Esophagus muscularis mucosa (tissue), 4 donors: ENCODE data around the gene SLC16A5. TPM values are rescaled to one million over a fixed set of nuclear protein-coding genes. Genes with fewer than 3 reads are reported as not detected.

Source experiments
- DNase-seq: peaks from one replicate; pipeline ENCODE4 v3.0.0-alpha.2; 2017; ENCODE audit errors: extremely low spot score
- H3K27ac ChIP-seq, 4 donors: fragments of 200-600 bp; sonication (generic); replicated peaks in 1 of 4; 1 replicate in 3 of 4; 2 replicates in 1 of 4; pipeline ENCODE4 v1.5.1; 2016 to 2019; ENCODE audit warnings: mild to moderate bottlenecking in 1 of 4
- H3K27me3 ChIP-seq, 4 donors: fragments of 200-600 bp; sonication (generic); one replicate each; pipeline versions ENCODE4 v1.5.1 to v1.6.0; 2016 to 2019
- H3K36me3 ChIP-seq, 4 donors: fragments of 200-600 bp; sonication (generic); one replicate each; pipeline ENCODE4 v1.5.1; 2016 to 2019
- H3K4me1 ChIP-seq, 4 donors: fragments of 200-600 bp; sonication (generic); one replicate each; pipeline ENCODE4 v1.5.1; 2016 to 2019
- H3K4me3 ChIP-seq, 4 donors: fragments of 200-600 bp; sonication (generic); 1 replicate in 2 of 4; 2 replicates in 2 of 4; pipeline ENCODE4 v1.5.1; 2016 to 2019; ENCODE audit warnings: mild to moderate bottlenecking in 4 of 4, moderate library complexity in 1 of 4
- H3K9me3 ChIP-seq, 4 donors: fragments of 200-600 bp; sonication (generic); 1 replicate in 3 of 4; 2 replicates in 1 of 4; pipeline ENCODE4 v1.5.1; 2016 to 2019
- EP300 ChIP-seq: sonication (generic); formaldehyde crosslinking; IDR thresholded peaks from one replicate; pipeline ENCODE4 v1.6.1; 2017; ENCODE audit warnings: antibody characterized with exemption
- POLR2A ChIP-seq: fragments of 450-650 bp; IDR thresholded peaks from one replicate; pipeline ENCODE4 v1.6.1; 2017; ENCODE audit warnings: antibody characterized with exemption, moderate library complexity, mild to moderate bottlenecking, low read depth
- POLR2AphosphoS5 ChIP-seq, 2 donors: sonication (generic); formaldehyde crosslinking; IDR thresholded peaks; one replicate each; pipeline ENCODE4 v1.6.1; 2017; ENCODE audit warnings: antibody characterized with exemption in 2 of 2
- WGBS: methylation state at CpG from one replicate; pipeline ENCODE4 v1.1.5; 2018; 5-methylcytosine and 5-hydroxymethylcytosine counted together
- intact Hi-C: fragments of 100-400 bp; cut with DNase I; formaldehyde crosslinking; loops from one replicate; pipeline ENCODE4 v1.15.1; 2023
- total RNA-seq, 4 donors: library from RNA; depleted of rRNA; stranded (reverse); fragments of >200 nt; gene quantifications; one replicate each; pipeline versions ENCODE4 v1.1.0 to v1.2.1, GENCODE V29; 2016
- TF ChIP-seq, protein P1 (sequence below), 3 experiments: fragments of 200-600 bp in 2 of 3; fragments of 450-650 bp in 1 of 3; sonication (generic) in 2 of 3; IDR thresholded peaks; one replicate each; pipeline ENCODE4 v1.5.1; 2017 to 2019; ENCODE audit warnings: antibody characterized with exemption in 3 of 3, mild to moderate bottlenecking in 2 of 3, moderate library complexity in 1 of 3

The SLC16A5 gene
- total RNA-seq, 4 donors from 2014 or later: 3.8 to 9.7 (median 7.6) TPM

DNA sequence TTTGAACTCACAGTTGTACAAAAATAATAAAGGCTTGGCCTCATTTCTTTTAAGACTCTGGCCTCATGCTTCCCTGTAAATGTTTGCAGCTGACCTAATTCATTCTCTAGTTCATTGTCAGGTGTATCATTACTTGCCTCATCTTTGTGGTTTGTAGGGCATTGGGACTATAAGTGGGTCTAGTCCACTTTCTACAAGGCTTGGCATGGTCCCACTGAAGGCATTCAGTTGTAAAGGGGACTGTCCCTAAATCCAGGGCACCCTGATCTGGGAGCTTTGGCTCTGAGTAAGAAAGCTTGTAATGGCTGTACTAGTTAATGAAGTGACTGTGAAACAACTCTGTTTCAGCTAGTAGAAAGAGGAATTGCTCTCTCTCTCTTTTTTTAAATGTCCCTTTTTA, 38.0 kb upstream of the SLC16A5 start:
- Histone ChIP-seq H3K4me3 (no peak overlapping the region), H3K4me1 (peaks cover 16 to 41% (median 36%) of the 10 kb centered on the region in 4 donors), H3K27me3 (no peaks in the 10 kb centered on the region), H3K36me3 (peaks cover 16 to 52% (median 40%) of the 10 kb centered on the region in 4 donors), H3K9me3 (no peaks in the 10 kb centered on the region), H3K27ac (peak overlapping the region in 1 of 4 donors; percentile 97)
- TF ChIP-seq POLR2A: no peak
- TF ChIP-seq POLR2AphosphoS5 (IDR thresholded peaks at IDR 0.05): no peak
- no peak for TF ChIP-seq EP300
- TF ChIP-seq, protein P1, sequence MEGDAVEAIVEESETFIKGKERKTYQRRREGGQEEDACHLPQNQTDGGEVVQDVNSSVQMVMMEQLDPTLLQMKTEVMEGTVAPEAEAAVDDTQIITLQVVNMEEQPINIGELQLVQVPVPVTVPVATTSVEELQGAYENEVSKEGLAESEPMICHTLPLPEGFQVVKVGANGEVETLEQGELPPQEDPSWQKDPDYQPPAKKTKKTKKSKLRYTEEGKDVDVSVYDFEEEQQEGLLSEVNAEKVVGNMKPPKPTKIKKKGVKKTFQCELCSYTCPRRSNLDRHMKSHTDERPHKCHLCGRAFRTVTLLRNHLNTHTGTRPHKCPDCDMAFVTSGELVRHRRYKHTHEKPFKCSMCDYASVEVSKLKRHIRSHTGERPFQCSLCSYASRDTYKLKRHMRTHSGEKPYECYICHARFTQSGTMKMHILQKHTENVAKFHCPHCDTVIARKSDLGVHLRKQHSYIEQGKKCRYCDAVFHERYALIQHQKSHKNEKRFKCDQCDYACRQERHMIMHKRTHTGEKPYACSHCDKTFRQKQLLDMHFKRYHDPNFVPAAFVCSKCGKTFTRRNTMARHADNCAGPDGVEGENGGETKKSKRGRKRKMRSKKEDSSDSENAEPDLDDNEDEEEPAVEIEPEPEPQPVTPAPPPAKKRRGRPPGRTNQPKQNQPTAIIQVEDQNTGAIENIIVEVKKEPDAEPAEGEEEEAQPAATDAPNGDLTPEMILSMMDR (IDR thresholded peaks at IDR 0.05): no peak
- intact Hi-C loops: no loop called here
- no peak for DNase-seq

DNA sequence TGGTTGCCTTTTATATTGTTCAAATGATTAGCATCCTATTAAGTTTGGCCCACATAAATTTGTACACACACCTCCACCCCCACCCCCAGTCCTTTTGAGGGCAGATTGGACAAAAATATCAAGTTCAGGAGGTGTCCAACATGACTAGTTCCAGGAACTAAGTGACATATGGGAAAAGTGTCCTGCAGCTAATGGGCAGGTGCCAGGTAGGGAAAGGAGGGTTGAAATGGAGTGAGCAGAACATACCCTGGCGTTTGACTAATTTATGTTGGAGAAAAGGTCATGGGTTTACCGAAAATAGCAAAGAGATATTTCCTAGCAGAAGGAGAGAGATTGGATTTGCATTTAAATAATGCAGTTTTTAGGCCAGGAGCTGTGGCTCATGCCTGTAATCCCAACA, 35.8 kb upstream of the SLC16A5 start:
- TF ChIP-seq POLR2A (no peak), POLR2AphosphoS5 (IDR thresholded peaks at IDR 0.05) (no peak), EP300 (no peak)
- TF ChIP-seq, protein P1 (IDR thresholded peaks at IDR 0.05): no peak
- DNase-seq: no peak
- Histone ChIP-seq H3K4me3 (no peak overlapping the region), H3K36me3 (peaks cover 16 to 72% (median 47%) of the 10 kb centered on the region in 4 donors), H3K4me1 (peaks cover 16 to 25% (median 22%) of the 10 kb centered on the region in 4 donors), H3K27ac (no peak overlapping the region), H3K27me3 (no peaks in the 10 kb centered on the region), H3K9me3 (no peaks in the 10 kb centered on the region)
- intact Hi-C loops: no loop called here
- WGBS: 81% methylated on average over 2 of the region's 2 CpGs

DNA sequence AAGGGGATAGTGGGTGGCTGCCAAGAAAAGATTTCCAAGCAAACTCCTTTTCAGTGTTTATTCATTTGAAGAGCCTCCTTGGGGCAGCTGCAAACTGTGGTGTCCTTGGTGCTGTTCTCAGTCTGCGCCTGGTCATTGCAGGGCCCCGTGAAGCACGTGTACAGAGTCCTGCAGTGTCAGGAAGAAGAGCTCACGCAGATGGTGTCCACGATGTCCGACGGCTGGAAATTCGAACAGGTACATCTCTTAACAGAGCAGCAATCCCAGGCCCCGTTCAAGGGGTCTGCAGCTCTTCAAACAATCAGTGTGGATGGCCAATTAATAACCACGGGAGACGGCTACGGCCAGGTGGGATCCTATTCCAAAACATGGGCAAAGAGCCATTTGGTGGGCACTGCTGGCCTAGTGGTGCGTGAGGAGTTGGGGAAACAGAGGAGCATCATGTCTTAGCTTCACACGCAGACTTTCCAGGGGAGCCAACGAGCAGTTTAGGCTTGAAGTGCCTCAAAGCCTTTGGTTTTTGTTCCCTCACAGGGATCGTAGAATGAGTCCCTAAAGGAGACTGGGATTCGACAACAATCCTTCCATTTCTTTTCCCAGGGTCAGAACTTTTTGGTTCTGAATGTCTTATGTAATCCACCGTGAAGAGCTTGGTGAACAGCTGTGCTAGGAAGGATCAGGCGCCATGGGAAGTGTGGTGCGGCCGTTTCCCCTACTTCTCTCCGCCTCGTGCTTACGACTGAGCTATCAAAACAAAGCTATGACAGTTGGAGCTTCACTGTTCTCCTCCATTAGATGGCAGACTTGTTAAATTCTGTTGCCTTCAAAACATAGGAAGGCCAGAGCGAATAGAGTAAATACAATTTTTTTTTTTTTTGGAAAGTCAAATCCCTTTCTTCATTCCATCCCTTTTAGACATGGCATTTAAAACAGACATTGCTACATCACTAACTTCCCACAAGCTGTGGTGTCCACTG, 28.1 kb upstream of the SLC16A5 start:
- no peak for DNase-seq
- H3K9me3 ChIP-seq: no peaks in the 10 kb centered on the region
- intact Hi-C loops: loop anchor here (5.0 kb wide), 1 partner anchor 143 kb away; no protein-coding TSS in a partner anchor
- peaks cover 10 to 18% (median 16%) of the 10 kb centered on the region in 4 donors for H3K4me1 ChIP-seq
- WGBS: 55% methylated on average over 19 of the region's 25 CpGs
- H3K36me3 ChIP-seq: peaks cover 35 to 82% (median 57%) of the 10 kb centered on the region in 4 donors
- peak overlapping the region; percentile 69 to 85 (median 76) for H3K27ac ChIP-seq
- H3K4me3 ChIP-seq: no peak overlapping the region
- TF ChIP-seq POLR2A (no peak), POLR2AphosphoS5 (IDR thresholded peaks at IDR 0.05) (peak in 1 of 2 donors; percentile 45)
- TF ChIP-seq, protein P1 (IDR thresholded peaks at IDR 0.05): peak; percentile 46 to 63 (median 50)
- no peaks in the 10 kb centered on the region for H3K27me3 ChIP-seq

DNA sequence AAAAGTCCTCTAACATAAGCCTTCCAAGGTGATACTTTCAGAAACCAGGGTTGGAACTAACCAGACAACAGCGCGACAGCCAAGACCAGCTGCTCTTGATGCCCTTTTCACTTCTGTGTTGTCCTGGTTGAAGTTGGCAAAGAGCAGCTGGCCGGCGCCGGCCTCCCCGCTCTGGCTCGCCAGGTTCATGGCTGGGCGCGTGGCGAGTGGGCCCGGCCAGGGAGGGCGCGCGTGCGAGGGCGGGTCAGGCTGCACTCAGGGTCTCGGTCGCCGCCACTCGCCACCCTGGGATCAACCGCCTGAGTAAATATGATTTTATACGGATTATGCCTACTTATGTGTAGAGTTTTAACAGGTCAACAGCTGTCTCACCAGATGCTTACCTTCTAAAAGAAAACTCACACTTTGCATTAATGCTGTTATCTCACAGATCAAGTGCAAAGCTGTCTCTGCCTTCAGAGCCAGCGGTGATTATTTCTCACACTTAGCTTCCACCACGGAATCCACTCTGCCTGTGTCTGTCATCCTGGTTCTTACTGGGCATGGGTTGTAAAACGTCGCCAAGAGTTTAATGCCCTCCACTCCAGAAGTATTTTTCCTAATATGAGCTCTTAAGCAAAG, 27.2 kb upstream of the SLC16A5 start:
- Histone ChIP-seq H3K36me3 (peaks cover 38 to 82% (median 55%) of the 10 kb centered on the region in 4 donors), H3K27ac (peak overlapping the region; percentile 69 to 85 (median 76))
- DNase-seq: no peak

More for the DNA sequence above, 27.2 kb upstream of the SLC16A5 start:
- no peak overlapping the region for H3K4me3 ChIP-seq
- H3K27me3 ChIP-seq: no peaks in the 10 kb centered on the region
- H3K4me1 ChIP-seq: peaks cover 10 to 18% (median 16%) of the 10 kb centered on the region in 4 donors
- intact Hi-C loops: loop anchor here (5.0 kb wide), 1 partner anchor 142 kb away; no protein-coding TSS in a partner anchor
- WGBS: 89% methylated on average over 26 of the region's 26 CpGs
- no peaks in the 10 kb centered on the region for H3K9me3 ChIP-seq
- TF ChIP-seq EP300 (no peak), POLR2AphosphoS5 (IDR thresholded peaks at IDR 0.05) (no peak), POLR2A (no peak)
- TF ChIP-seq, protein P1 (IDR thresholded peaks at IDR 0.05): no peak
